Measurements from ENCODE around the gene MT1E.
"Not testable (repeated sequence)": the region's sequence is repeated elsewhere in the genome, so short reads cannot be mapped to it uniquely, and the experiment has no call there.

The MT1E gene

DNA sequence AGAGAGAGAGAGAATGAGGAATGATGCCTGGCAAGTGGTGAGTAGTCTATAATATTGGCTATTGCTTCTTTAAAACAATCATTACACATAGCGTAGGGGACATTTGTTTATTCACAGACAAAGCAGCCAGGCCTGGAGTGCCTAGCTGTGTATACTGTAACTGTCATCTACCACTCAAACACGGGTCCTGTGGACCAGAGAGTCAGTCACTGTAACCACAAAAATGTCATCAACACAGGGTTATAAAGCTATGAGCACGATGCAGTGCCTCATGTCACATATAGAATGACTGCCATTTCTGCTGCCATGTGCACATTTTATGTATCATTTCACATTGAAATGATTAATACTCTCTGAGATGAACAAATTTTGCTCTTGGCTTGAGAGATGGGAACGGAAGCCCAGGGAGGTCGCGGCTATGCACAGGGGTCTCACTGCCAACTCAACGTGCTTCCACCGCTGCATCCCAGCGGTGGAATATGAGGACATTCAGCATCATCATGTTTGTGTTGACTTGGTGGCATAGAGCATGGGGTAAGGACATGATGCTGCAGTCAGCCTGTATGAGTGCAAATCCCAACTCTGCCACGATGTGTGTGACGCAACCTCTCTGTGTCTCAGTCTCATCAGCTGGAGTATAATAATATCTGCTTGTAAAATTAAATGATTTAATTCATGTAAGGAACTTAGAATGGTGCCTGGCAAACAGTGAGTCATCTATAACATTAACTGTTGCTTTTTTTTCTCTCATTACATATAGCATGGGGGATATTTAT lies 47.4 kb downstream of the MT1E start:
- no peak for DNase-seq (ENCODE audit: low spot score)

DNA sequence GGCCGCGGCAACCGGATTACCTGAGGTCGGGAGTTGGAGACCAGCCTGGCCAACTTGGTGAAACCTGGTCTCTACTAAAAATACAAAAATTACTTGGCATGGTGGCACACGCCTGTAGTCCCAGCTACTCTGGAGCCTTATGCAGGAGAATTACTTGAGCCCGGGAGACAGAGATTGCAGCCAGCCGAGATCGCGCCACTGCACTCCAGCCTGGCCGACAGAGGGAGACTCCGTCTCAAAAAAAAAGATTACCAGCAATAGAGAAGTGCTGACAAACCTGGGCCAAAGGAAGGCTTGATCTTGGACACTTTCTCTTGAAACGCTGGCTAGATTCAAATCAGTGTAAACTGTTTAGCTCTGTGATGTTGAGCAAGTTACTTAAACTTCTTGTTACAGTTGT lies 48.3 kb downstream of the MT1E start:
- DNase-seq (ENCODE audit: low spot score) = no peak

DNA sequence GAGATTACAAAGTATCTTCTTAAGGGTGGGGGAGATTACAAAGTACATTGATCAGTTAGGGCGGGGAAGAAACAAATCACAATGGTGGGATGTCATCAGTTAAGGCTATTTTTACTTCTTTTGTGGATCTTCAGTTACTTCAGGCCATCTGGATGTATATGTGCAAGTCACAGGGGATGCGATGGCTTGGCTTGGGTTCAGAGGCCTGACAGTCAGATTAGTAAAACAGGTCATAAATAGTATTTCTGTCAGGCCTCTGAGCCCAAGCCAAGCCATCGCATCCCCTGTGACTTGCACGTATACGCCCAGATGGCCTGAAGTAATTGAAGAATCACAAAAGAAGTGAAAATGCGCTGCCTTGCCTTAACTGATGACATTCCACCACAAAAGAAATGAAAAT lies 49.0 kb downstream of the MT1E start:
- not testable (repeated sequence) for DNase-seq (ENCODE audit: low spot score)

DNA sequence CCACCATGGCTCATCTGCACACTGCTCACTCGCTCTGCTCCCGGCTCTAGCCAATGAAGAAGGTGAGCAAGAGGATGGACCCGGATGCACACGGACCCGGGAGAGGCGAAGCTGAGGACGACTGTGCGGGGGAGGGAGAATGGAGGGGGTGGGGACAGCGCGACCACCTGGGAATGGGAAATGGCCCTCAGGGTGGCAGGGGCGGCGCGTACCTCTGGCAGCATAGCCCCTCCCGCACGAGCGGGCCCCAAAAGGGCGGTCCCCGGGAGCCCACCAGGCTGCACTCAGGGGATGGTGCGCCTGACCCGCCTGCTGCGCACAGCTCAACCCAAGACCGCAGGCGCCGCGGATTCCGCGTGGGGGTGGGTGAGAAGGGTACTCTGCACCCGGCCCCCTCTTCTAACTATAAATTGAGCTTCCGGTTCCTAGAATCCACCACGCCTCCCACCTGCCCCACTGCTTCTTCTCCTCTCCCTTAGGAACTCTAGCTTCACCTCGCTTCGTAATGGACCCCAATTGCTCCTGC lies 50.2 kb downstream of the MT1E start:
- no peak for DNase-seq (ENCODE audit: low spot score)

All from COLO829 (cell line).